Esophagus muscularis mucosa (tissue), 3 donors: ENCODE measurements around the gene TYSND1.

Source experiments
- POLR2AphosphoS5 ChIP-seq, 2 donors: sonication (generic); formaldehyde crosslinking; IDR thresholded peaks; one replicate each; pipeline ENCODE4 v1.6.1; 2017; ENCODE audit warnings: antibody characterized with exemption in 2 of 2
- TF ChIP-seq, protein P1 (sequence below), 3 experiments: fragments of 200-600 bp in 2 of 3; fragments of 450-650 bp in 1 of 3; sonication (generic) in 2 of 3; IDR thresholded peaks; one replicate each; pipeline ENCODE4 v1.5.1; 2017 to 2019; ENCODE audit warnings: antibody characterized with exemption in 3 of 3, mild to moderate bottlenecking in 2 of 3, moderate library complexity in 1 of 3

DNA sequence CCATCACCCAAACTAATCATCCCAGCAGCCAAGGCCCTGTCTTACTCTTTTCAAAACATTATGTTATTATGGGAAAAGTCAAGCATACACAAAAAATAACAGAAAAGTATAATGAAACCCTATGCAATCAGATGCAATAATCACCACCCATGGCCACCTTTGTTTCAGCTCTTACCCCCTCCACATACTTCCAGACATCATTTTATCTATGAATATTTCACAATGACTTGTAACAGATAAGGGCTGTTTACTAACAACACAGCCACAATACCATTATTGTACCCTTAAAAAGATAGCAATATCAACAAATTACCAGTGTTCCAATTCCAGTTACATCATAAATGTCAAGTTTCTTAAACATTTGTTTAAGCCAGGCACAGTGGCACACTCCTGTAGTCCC lies 49.0 kb downstream of the TYSND1 start:
- no peak for TF ChIP-seq POLR2AphosphoS5 (IDR thresholded peaks at IDR 0.05)
- TF ChIP-seq, protein P1, sequence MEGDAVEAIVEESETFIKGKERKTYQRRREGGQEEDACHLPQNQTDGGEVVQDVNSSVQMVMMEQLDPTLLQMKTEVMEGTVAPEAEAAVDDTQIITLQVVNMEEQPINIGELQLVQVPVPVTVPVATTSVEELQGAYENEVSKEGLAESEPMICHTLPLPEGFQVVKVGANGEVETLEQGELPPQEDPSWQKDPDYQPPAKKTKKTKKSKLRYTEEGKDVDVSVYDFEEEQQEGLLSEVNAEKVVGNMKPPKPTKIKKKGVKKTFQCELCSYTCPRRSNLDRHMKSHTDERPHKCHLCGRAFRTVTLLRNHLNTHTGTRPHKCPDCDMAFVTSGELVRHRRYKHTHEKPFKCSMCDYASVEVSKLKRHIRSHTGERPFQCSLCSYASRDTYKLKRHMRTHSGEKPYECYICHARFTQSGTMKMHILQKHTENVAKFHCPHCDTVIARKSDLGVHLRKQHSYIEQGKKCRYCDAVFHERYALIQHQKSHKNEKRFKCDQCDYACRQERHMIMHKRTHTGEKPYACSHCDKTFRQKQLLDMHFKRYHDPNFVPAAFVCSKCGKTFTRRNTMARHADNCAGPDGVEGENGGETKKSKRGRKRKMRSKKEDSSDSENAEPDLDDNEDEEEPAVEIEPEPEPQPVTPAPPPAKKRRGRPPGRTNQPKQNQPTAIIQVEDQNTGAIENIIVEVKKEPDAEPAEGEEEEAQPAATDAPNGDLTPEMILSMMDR (IDR thresholded peaks at IDR 0.05), result no peak
